Prostate gland (tissue), 2 donors: ENCODE data around the gene ASXL1.

Experiments used
- POLR2A ChIP-seq: fragments of 450-650 bp; IDR thresholded peaks from one replicate; pipeline ENCODE4 v1.6.1; 2016; ENCODE audit warnings: antibody characterized with exemption, mild to moderate bottlenecking
- POLR2AphosphoS5 ChIP-seq: sonication (generic); formaldehyde crosslinking; IDR thresholded peaks from one replicate; pipeline ENCODE4 v1.6.1; 2017; ENCODE audit warnings: antibody characterized with exemption
- TF ChIP-seq, protein P1 (sequence below), 4 experiments: fragments of 200-600 bp in 2 of 4; fragments of 450-650 bp in 2 of 4; sonication (generic) in 2 of 4; IDR thresholded peaks; 1 replicate in 3 of 4; 2 replicates in 1 of 4; pipeline ENCODE4 v1.5.1; 2016 to 2019; ENCODE audit warnings: antibody characterized with exemption in 4 of 4, mild to moderate bottlenecking in 2 of 4, moderate library complexity in 2 of 4

DNA sequence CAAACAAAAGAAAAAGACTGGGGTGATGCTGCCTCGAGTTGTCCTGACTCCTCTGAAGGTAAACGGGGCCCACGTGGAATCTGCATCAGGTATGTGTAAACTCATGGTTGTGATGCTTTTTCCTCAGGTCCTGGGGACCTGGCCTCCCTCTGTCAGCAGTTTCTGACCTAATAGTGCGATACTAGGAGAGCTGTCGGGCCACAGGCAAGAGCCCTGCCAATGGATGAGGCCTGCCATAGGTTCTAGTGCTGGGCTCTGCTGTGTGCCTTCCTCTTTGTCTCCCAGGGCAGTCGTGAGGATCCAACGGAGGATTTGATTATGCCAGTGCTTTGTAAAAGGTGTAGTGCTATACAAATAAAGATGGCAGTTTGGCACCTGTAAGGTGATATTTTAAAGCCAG, 71.2 kb downstream of the ASXL1 start:
- TF ChIP-seq, protein P1, sequence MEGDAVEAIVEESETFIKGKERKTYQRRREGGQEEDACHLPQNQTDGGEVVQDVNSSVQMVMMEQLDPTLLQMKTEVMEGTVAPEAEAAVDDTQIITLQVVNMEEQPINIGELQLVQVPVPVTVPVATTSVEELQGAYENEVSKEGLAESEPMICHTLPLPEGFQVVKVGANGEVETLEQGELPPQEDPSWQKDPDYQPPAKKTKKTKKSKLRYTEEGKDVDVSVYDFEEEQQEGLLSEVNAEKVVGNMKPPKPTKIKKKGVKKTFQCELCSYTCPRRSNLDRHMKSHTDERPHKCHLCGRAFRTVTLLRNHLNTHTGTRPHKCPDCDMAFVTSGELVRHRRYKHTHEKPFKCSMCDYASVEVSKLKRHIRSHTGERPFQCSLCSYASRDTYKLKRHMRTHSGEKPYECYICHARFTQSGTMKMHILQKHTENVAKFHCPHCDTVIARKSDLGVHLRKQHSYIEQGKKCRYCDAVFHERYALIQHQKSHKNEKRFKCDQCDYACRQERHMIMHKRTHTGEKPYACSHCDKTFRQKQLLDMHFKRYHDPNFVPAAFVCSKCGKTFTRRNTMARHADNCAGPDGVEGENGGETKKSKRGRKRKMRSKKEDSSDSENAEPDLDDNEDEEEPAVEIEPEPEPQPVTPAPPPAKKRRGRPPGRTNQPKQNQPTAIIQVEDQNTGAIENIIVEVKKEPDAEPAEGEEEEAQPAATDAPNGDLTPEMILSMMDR (IDR thresholded peaks at IDR 0.05) = no peak
- TF ChIP-seq POLR2A (no peak), POLR2AphosphoS5 (no peak)
